HCT116 (cell line): Measurements from ENCODE around the gene FGF3. TPM values are rescaled to one million over a fixed set of nuclear protein-coding genes. Genes with fewer than 3 reads are reported as not detected.
A peak's percentile ranks its signal among the peaks of the same experiment; 100 is the strongest.

Source experiments
- ATAC-seq: fragments of 200-7000 bp; cut with Tn5 transposase; 2 replicates; pipeline ENCODE4 v1.9.1; 2020; ENCODE audit warnings: mild to moderate bottlenecking, moderate library complexity
- BruUV-seq: library from RNA; stranded (reverse); fragments of 400-500 nt; replicated peaks from 2 replicates; lab custom pipeline; 2021; lab: Mats Ljungman, UMichigan
- CTCF ChIA-PET: fragments of 300-600 bp; sonication (Branson Sonifier 250); formaldehyde crosslinking; loops from one replicate; lab custom pipeline; 2021; ENCODE audit warnings: antibody characterized with exemption; lab: Charles Lee
- POLR2A ChIA-PET: fragments of 300-600, 350-600 bp; sonication (Branson Sonifier 250); formaldehyde crosslinking; loops from one replicate; lab custom pipeline; 2021; ENCODE audit warnings: antibody characterized with exemption; lab: Charles Lee
- RAD21 ChIA-PET, 2 experiments: fragments of 300-600 bp; sonication (Branson Sonifier 250); formaldehyde crosslinking; loops; one replicate each; lab custom pipeline; 2023; ENCODE audit warnings: low total read pairs in 2 of 2; ENCODE audit not compliant: uncharacterized antibody in 2 of 2, unreplicated experiment in 2 of 2, low non-redundant PET in 1 of 2; lab: Charles Lee
- DNase-seq: peaks from one replicate; pipeline ENCODE4 v3.0.0-alpha.2; 2010; ENCODE audit warnings: low read depth, low spot score
- H2AFZ ChIP-seq: fragments of 200-600 bp; shearing (Covaris generic), sonication (generic); 2 replicates; pipeline ENCODE4 v1.6.1; 2017; ENCODE audit warnings: low read depth, mixed run types, mixed read lengths, antibody characterized with exemption, low read length; ENCODE audit not compliant: poor library complexity, severe bottlenecking
- H3K27ac ChIP-seq: 2 replicates; pipeline ENCODE4 v1.5.1; 2012; ENCODE audit warnings: low read depth, low read length
- H3K27me3 ChIP-seq: fragments of 200-600 bp; sonication (generic); 2 replicates; pipeline ENCODE4 v1.6.1; 2016; ENCODE audit warnings: mixed run types, low read length, mixed read lengths; ENCODE audit not compliant: insufficient read depth
- H3K36me3 ChIP-seq, 2 experiments: fragments of 200-500 bp in 1 of 2; fragments of 200-600 bp in 1 of 2; sonication (Bioruptor generic) in 1 of 2; sonication (generic) in 1 of 2; 2 replicates each; pipeline versions ENCODE4 v1.5.1 to v1.6.1; 2014 to 2016; ENCODE audit warnings: low read length in 2 of 2, inconsistent platforms in 1 of 2, mixed read lengths in 1 of 2, mixed run types in 1 of 2; ENCODE audit not compliant: insufficient read depth in 2 of 2, control insufficient read depth in 1 of 2
- H3K4me1 ChIP-seq, 2 experiments: fragments of 200-600 bp in 1 of 2; sonication (generic) in 1 of 2; 2 replicates each; pipeline versions ENCODE4 v1.5.1 to v1.6.1; 2012 to 2017; ENCODE audit warnings: low read length in 2 of 2, inconsistent platforms in 1 of 2, mild to moderate bottlenecking in 1 of 2, mixed read lengths in 1 of 2, mixed run types in 1 of 2, moderate library complexity in 1 of 2; ENCODE audit not compliant: insufficient read depth in 2 of 2, control insufficient read depth in 1 of 2
- H3K4me2 ChIP-seq: fragments of 200-600 bp; sonication (generic); 2 replicates; pipeline ENCODE4 v1.6.1; 2017; ENCODE audit warnings: mixed run types, low read length, mixed read lengths
- H3K4me3 ChIP-seq, 2 experiments: fragments of 200-600 bp in 1 of 2; sonication (generic) in 1 of 2; replicated peaks in 1 of 2; 2 replicates each; pipeline ENCODE4 v1.5.1; 2011 to 2016; ENCODE audit warnings: low read length in 2 of 2, control low read depth in 1 of 2, low read depth in 1 of 2, mild to moderate bottlenecking in 1 of 2, mixed read lengths in 1 of 2, mixed run types in 1 of 2
- H3K79me2 ChIP-seq: fragments of 200-600 bp; sonication (generic); 2 replicates; pipeline ENCODE4 v1.6.1; 2017; ENCODE audit warnings: mild to moderate bottlenecking, mixed run types, low read length, moderate library complexity, mixed read lengths; ENCODE audit not compliant: insufficient read depth
- H3K9ac ChIP-seq: fragments of 200-600 bp; sonication (generic); 2 replicates; pipeline ENCODE4 v1.6.1; 2016; ENCODE audit warnings: low read length, mixed read lengths
- H3K9me2 ChIP-seq: fragments of 200-600 bp; sonication (generic), shearing (Covaris generic); 2 replicates; pipeline ENCODE4 v1.6.1; 2017; ENCODE audit warnings: mixed run types, mild to moderate bottlenecking, moderate library complexity; ENCODE audit not compliant: insufficient read depth
- H3K9me3 ChIP-seq, 2 experiments: fragments of 200-500 bp in 1 of 2; fragments of 200-600 bp in 1 of 2; sonication (Bioruptor generic) in 1 of 2; sonication (generic) in 1 of 2; 2 replicates each; pipeline ENCODE4 v1.6.1; 2014 to 2017; ENCODE audit warnings: low read length in 2 of 2, mixed read lengths in 2 of 2, inconsistent platforms in 1 of 2, low read depth in 1 of 2, mild to moderate bottlenecking in 1 of 2, mixed run types in 1 of 2, moderate library complexity in 1 of 2; ENCODE audit not compliant: control insufficient read depth in 1 of 2, insufficient read depth in 1 of 2
- H4K20me1 ChIP-seq: fragments of 200-600 bp; sonication (generic), shearing (Covaris generic); 2 replicates; pipeline ENCODE4 v1.6.1; 2017; ENCODE audit warnings: mixed run types, mild to moderate bottlenecking, moderate library complexity; ENCODE audit not compliant: insufficient read depth
- CBX3 ChIP-seq: IDR thresholded peaks from 2 replicates; pipeline ENCODE4 v1.6.1; 2012; ENCODE audit warnings: low read depth
- CEBPB ChIP-seq: IDR thresholded peaks from 2 replicates; pipeline ENCODE4 v1.6.1; 2012; ENCODE audit warnings: low read depth
- ELF1 ChIP-seq: IDR thresholded peaks from 2 replicates; pipeline ENCODE4 v1.6.1; 2012; ENCODE audit warnings: low read depth, borderline replicate concordance
- JUND ChIP-seq: IDR thresholded peaks from 2 replicates; pipeline ENCODE4 v1.6.1; 2012
- POLR2A ChIP-seq: IDR thresholded peaks from 2 replicates; pipeline ENCODE4 v1.7.0; 2011; ENCODE audit warnings: borderline replicate concordance; ENCODE audit not compliant: insufficient read depth, insufficient read length; ENCODE audit errors: extremely low read depth
- POLR2AphosphoS5 ChIP-seq: IDR thresholded peaks from 2 replicates; pipeline ENCODE4 v1.6.1; 2011; ENCODE audit warnings: mild to moderate bottlenecking, low read depth, low read length, moderate library complexity
- RAD21 ChIP-seq: IDR thresholded peaks from 2 replicates; pipeline ENCODE4 v1.6.1; 2012; ENCODE audit warnings: low read depth, mild to moderate bottlenecking
- TCF7L2 ChIP-seq: IDR thresholded peaks from 2 replicates; pipeline ENCODE4 v1.7.0; 2011; ENCODE audit warnings: borderline replicate concordance, inconsistent platforms; ENCODE audit not compliant: insufficient read depth, insufficient read length; ENCODE audit errors: extremely low read depth
- YY1 ChIP-seq: IDR thresholded peaks from 2 replicates; pipeline ENCODE4 v1.6.1; 2011; ENCODE audit warnings: low read length, low read depth, moderate library complexity, mild to moderate bottlenecking; ENCODE audit not compliant: insufficient replicate concordance; ENCODE audit errors: extremely low read depth
- intact Hi-C: fragments of 100-400 bp; cut with micrococcal nuclease; formaldehyde crosslinking; loops from 2 replicates; pipeline ENCODE4 v1.10.0; 2022
- total RNA-seq: library from RNA; stranded (reverse); gene quantifications from one replicate; pipeline ENCODE4 v1.2.1, GENCODE V29; 2021; ENCODE audit not compliant: unreplicated experiment
- TF ChIP-seq, protein P1 (sequence below): IDR thresholded peaks from 2 replicates; pipeline ENCODE4 v1.6.1; 2012
- TF ChIP-seq, protein P2 (sequence below): IDR thresholded peaks from 2 replicates; pipeline ENCODE4 v1.6.1; 2012; ENCODE audit warnings: low read depth
- TF ChIP-seq, protein P3 (sequence below): IDR thresholded peaks from 2 replicates; pipeline ENCODE4 v1.6.1; 2012

FGF3 gene
- total RNA-seq, 1 experiment from 2014 or later, result not detected

DNA sequence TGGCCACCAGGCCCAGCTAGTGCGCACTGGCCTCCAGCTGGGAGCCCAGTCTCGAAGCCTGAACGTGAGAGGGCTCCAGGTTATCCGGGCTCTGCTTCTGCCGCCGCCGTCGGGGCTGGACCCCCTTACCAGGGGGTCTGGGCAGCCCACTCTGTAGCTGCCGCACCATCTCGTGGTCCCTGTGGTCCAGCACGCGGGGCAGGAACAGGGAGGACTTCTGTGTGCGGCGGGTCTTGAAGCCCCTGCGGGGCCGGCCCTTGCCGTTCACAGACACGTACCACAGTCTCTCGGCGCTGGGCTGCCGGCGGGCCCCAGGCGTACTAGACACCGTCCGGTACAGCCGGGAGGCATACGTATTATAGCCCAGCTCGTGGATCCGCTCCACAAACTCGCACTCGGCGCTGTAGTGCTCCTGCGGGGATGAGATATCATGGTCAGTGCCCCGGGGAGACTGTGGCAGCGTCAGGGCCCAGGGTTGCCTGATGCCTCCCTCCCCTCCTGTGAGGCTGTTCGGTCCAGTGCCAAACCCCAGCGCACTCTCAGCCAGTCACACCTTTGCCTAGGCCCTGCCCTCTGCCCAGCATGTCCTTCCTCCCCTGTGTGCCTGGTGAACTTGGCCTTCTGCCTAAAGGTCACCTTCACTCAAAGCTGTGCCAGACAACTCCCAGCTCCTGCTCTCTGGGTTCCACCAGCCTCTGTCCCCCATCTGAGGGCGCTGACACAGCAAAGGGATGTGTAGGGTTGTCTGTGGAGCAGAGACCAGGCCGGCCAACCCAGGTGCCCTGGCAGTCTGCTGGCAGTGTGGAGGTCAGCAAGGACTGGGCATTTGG is 8.7 kb downstream of the FGF3 start:
- intact Hi-C loops, result no loop called here
- no peaks in the 10 kb centered on the region; a peak in 1 of 4 replicates for H3K4me1 ChIP-seq
- no peak overlapping the region for H3K4me2 ChIP-seq
- no TSS peak for BruUV-seq
- H3K9me3 ChIP-seq, result no peaks in the 10 kb centered on the region
- RAD21 ChIA-PET, result no interaction called here
- H3K9me2 ChIP-seq, result no peaks in the 10 kb centered on the region
- no peaks in the 10 kb centered on the region for H4K20me1 ChIP-seq
- CTCF ChIA-PET, result interaction anchor here (1.8 kb wide), 1 partner anchor 9 kb away, joined by 8 read pairs; no protein-coding TSS in a partner anchor
- no peak for DNase-seq
- H3K36me3 ChIP-seq, result no peaks in the 10 kb centered on the region
- TF ChIP-seq RAD21, result no peak
- TF ChIP-seq CEBPB, result no peak
- TF ChIP-seq, protein P1, sequence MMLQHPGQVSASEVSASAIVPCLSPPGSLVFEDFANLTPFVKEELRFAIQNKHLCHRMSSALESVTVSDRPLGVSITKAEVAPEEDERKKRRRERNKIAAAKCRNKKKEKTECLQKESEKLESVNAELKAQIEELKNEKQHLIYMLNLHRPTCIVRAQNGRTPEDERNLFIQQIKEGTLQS, result no peak
- no peak for TF ChIP-seq POLR2AphosphoS5
- H3K79me2 ChIP-seq, result no peaks in the 10 kb centered on the region
- H3K27ac ChIP-seq, result no peak overlapping the region; the same call in 1 of the 2 replicates
- no peaks in the 10 kb centered on the region for H3K27me3 ChIP-seq
- H3K4me3 ChIP-seq, result no peak overlapping the region
- H2AFZ ChIP-seq, result no peak overlapping the region
- POLR2A ChIA-PET, result no interaction called here
- no peak for ATAC-seq
- H3K9ac ChIP-seq, result no peak overlapping the region

DNA sequence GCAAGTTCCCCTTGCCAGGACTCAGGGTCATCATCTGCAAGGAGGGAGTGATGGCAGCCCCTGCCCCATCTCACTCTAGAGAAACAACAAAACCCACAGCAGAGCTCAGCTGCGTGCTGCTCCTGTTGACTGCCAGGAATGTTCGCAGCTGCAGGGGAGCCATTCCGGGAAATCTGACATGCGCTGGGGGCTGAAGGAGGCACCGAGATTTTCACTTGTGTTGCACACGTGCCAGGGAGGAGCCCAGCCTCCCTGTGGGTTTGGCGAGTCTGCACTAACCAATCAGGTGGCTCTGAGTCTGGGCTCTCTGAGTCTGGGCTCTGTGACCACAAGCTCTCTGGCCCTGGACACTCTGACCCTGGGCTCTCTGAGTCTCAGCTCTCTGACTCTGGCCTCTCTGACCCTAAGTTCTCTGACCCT is 10.5 kb downstream of the FGF3 start:
- H3K27me3 ChIP-seq, result no peaks in the 10 kb centered on the region
- H3K9me3 ChIP-seq, result no peaks in the 10 kb centered on the region
- no peak overlapping the region for H3K9ac ChIP-seq
- no peaks in the 10 kb centered on the region for H3K9me2 ChIP-seq
- BruUV-seq, result no TSS peak
- no peak overlapping the region for H3K27ac ChIP-seq
- TF ChIP-seq ELF1 (no peak), YY1 (no peak), POLR2A (no peak), CBX3 (no peak), TCF7L2 (no peak), JUND (no peak)
- TF ChIP-seq, protein P2, sequence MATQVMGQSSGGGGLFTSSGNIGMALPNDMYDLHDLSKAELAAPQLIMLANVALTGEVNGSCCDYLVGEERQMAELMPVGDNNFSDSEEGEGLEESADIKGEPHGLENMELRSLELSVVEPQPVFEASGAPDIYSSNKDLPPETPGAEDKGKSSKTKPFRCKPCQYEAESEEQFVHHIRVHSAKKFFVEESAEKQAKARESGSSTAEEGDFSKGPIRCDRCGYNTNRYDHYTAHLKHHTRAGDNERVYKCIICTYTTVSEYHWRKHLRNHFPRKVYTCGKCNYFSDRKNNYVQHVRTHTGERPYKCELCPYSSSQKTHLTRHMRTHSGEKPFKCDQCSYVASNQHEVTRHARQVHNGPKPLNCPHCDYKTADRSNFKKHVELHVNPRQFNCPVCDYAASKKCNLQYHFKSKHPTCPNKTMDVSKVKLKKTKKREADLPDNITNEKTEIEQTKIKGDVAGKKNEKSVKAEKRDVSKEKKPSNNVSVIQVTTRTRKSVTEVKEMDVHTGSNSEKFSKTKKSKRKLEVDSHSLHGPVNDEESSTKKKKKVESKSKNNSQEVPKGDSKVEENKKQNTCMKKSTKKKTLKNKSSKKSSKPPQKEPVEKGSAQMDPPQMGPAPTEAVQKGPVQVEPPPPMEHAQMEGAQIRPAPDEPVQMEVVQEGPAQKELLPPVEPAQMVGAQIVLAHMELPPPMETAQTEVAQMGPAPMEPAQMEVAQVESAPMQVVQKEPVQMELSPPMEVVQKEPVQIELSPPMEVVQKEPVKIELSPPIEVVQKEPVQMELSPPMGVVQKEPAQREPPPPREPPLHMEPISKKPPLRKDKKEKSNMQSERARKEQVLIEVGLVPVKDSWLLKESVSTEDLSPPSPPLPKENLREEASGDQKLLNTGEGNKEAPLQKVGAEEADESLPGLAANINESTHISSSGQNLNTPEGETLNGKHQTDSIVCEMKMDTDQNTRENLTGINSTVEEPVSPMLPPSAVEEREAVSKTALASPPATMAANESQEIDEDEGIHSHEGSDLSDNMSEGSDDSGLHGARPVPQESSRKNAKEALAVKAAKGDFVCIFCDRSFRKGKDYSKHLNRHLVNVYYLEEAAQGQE, result no peak
- TF ChIP-seq, protein P3, sequence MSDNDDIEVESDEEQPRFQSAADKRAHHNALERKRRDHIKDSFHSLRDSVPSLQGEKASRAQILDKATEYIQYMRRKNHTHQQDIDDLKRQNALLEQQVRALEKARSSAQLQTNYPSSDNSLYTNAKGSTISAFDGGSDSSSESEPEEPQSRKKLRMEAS, result no peak
- TF ChIP-seq, protein P1, result no peak
- TF ChIP-seq, all 23 proteins: peak for 0
- no peak overlapping the region for H3K4me3 ChIP-seq
- CTCF ChIA-PET, result no interaction called here
- H4K20me1 ChIP-seq, result no peaks in the 10 kb centered on the region
- no peaks in the 10 kb centered on the region for H3K79me2 ChIP-seq
- H3K36me3 ChIP-seq, result no peaks in the 10 kb centered on the region
- H2AFZ ChIP-seq, result no peak overlapping the region
- ATAC-seq (peak; percentile 54; the same call in 1 of the 2 replicates), DNase-seq (no peak)
- RAD21 ChIA-PET, result interaction anchor here in 1 of 2 experiments (0.5 kb wide), 1 partner anchor 12 kb away, joined by 4 read pairs; no protein-coding TSS in a partner anchor
- no peak overlapping the region for H3K4me2 ChIP-seq
- H3K4me1 ChIP-seq, result peaks cover 0 to 7% of the 10 kb centered on the region in 2 experiments; a peak in 2 of 4 replicates
- intact Hi-C loops, result no loop called here
- POLR2A ChIA-PET, result no interaction called here
